AG10803 (cell line): Measurements from ENCODE around the gene SPATA46.

ENCODE experiments used
- DNase-seq: peaks from one replicate; pipeline ENCODE4 v3.0.0; 2010; ENCODE audit warnings: low read depth
- H3K4me3 ChIP-seq: 2 replicates; pipeline ENCODE4 v1.5.1; 2011; ENCODE audit warnings: mild to moderate bottlenecking, low read length, control low read depth
- CTCF ChIP-seq: conservative IDR thresholded peaks from 2 replicates; pipeline ENCODE4 v1.5.1; 2011; ENCODE audit warnings: mild to moderate bottlenecking, low read length, control low read depth, inconsistent platforms

SPATA46 gene

DNA sequence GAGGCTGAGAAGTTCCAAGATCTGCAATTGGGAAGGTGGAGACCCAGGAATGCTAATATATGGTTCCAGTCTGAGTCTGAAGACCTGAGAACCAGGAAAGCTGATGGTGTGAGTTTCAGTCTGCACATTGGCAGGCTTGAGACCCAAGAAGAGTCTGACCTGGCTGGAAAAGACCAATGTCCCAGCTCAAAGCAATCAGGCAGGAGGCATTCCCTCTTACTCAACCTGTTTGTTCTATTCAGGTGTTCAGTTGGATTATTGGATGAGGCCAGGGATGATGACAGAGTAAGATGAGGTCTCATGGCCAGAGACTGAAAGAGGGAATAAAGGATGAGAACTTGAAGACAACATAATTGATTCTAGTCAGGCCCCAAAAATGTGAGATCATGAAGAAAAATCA is 50.1 kb downstream of the SPATA46 start:
- no peak for DNase-seq
- TF ChIP-seq CTCF = no peak
- no peak overlapping the region for H3K4me3 ChIP-seq

GRCh38 chr1:162324396-162324795 is 52.3 kb downstream of the SPATA46 start:
- H3K4me3 ChIP-seq = no peak overlapping the region
- DNase-seq = no peak
- TF ChIP-seq CTCF = no peak
